ENCODE data around the gene IL20RB.

IL20RB gene, protein sequence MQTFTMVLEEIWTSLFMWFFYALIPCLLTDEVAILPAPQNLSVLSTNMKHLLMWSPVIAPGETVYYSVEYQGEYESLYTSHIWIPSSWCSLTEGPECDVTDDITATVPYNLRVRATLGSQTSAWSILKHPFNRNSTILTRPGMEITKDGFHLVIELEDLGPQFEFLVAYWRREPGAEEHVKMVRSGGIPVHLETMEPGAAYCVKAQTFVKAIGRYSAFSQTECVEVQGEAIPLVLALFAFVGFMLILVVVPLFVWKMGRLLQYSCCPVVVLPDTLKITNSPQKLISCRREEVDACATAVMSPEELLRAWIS

DNA sequence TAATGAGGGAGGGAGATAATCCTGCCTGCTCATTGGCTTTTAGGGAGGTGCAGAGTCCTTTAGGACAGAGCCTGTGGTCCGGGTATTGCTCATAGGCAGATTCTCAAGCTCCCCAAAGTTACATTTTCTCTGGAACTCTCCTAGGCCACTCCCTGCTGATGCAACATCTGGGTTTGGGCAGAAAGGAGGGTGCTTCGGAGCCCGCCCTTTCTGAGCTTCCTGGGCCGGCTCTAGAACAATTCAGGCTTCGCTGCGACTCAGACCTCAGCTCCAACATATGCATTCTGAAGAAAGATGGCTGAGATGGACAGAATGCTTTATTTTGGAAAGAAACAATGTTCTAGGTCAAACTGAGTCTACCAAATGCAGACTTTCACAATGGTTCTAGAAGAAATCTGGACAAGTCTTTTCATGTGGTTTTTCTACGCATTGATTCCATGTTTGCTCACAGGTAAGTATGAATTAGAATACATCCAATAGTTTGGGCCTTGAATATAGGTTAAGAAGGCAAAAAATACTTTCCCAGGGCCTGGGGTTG is at the start of gene IL20RB:
IL20RB (plus strand) TSS at position 233 of the 538 bp plus-strand sequence; CDS start at position 364, 131 bp downstream.
- no peak for DNase-seq (ENCODE audit: low spot score)

DNA sequence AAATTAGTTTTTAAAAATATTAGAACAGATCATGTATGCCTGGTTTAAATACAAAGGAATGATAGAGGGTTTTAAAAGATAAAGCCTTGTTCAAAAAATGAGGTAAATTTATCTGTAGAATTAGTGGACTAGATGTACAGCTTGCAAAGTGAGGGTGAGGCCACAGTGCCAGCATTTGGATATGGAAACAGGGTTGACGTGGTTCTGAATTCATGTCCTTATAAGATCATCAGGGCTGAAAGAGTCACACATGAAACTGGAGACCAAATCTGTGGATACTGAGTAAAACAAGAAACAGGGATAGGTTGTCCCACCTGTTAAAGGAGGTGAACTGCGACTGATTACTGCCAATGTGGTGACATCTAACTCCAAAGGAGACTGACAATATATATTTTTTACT is 49.5 kb upstream of the IL20RB start:
- DNase-seq (ENCODE audit: low spot score) = no peak

DNA sequence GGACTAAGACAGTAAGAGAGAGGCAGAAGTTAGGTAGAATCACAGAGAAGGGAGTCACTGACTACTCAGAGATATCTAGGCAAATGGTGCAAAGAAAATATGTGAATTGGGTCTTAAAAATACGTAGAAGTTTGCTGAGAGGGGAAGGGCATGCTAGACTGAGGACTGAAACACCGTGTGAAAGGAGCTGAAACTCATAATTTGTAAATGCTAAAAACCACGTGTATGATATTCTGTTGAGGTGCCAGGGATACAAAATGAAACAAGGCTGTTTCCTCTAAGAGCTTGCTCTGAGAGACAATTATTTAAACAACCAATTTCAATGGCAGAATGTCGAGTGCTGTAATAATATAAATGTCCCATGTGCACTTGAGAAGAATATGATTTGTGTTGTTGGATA is 48.6 kb upstream of the IL20RB start:
- no peak for DNase-seq (ENCODE audit: low spot score)

DNA sequence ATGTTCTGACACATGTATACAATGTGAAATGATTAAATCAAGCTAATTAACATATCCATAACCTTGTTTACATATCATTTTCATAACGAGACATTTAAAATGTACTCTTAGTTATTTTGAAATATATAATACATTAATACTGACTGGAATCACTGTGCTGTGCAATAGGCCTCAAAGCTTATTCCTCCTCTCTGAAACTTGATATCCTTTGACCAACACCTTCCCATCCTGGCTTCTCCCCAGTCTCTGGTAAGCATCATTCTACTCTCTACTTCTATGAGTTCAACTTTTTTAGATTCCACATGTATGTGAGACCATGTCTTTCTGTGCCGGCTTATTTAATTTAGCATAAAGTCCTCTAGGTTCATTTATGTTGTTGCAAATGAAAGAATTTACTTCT is 47.1 kb upstream of the IL20RB start:
- no peak for DNase-seq (ENCODE audit: low spot score)

DNA sequence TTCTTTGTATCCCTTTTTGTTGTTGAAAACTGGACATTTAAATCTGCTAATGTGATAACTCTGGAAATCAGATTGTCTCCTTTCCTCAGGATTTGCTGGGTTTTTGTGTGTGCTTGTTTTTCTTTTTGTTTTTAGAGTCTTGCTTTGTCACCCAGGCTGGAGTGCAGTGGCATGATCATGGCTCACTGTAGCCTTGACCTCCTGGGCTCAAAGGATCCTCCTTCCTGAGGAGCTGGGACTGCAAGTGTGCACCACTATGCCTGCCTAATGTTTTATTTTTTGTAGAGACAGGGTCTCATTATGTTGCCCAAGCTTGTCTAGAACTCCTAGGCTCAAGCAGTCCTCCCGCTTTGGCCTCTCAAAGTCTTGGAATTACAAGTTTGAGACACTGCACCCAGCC is 44.6 kb upstream of the IL20RB start:
- DNase-seq (ENCODE audit: low spot score) = no peak

DNA sequence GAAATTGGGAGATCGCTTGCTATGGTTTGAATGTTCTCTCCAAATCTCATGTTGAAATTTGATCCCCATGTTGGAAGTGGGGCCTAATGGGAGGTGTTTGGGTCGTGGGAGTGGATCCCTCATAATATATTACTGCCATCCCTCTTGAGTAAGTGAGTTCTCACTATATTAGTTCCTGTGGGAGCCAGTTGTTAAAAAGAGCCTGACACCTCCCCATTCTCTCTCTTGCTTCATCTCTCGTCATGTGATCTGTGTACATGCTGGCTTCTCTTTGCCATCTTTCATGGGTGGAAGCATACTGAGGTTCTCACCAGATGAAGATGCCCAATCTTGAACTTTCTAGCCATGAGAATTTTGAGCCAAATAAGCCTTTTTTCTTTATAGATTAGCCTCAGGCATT is 43.0 kb upstream of the IL20RB start:
- no peak for DNase-seq (ENCODE audit: low spot score)

DNA sequence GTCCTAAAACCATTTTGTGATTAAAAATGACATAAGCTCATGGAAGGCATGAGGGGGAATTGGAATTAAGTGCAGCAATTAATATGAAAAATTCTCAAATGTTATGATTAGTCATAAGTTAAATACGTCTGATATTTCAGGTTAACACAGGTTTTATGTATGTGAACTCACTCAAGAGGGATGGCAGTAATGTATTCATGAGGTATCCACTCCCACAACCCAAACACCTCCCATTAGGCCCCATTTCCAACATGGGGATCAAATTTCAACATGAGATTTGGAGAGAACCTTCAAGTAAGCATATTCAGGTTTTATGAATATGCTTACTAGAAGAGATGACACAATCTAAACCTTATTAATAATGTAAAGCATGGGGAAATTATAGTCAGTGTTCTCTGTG is 41.6 kb upstream of the IL20RB start:
- DNase-seq (ENCODE audit: low spot score) = no peak

DNA sequence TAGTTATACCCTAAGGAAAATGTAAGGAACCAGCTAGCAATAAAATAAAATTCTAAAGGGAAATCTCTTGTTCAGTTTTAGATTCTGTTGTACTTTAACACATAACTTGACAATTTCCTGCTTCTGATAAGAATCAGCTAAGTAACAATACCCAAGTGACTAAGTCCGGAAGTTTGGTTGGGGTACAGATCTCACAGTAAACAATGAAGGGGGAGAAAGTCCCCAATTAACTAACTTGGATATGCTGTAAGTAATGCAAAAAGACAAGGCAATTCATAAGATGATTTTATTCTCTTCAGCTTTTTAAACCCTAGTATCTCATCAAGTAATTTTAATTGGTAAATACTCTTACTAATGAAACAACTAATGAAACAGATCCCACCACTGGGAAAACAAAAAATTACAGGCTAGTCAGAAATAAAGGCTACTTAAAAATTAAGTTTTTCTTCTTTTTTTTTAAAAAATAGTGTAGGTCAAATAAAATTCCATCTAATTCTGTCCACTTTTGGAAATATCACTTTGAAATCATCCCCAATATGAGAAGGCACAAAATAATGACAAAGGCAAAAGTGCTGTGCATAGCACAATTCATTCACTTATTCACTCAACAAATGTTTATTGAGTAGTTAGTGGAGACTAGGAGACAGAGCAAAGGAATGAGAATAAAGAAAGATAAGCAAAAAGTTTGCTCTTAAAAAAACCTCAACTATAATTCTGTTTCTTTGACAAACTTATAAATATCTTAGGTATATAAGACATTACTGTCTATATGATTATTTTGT is 37.8 kb upstream of the IL20RB start:
- no peak for DNase-seq (ENCODE audit: low spot score)

DNA sequence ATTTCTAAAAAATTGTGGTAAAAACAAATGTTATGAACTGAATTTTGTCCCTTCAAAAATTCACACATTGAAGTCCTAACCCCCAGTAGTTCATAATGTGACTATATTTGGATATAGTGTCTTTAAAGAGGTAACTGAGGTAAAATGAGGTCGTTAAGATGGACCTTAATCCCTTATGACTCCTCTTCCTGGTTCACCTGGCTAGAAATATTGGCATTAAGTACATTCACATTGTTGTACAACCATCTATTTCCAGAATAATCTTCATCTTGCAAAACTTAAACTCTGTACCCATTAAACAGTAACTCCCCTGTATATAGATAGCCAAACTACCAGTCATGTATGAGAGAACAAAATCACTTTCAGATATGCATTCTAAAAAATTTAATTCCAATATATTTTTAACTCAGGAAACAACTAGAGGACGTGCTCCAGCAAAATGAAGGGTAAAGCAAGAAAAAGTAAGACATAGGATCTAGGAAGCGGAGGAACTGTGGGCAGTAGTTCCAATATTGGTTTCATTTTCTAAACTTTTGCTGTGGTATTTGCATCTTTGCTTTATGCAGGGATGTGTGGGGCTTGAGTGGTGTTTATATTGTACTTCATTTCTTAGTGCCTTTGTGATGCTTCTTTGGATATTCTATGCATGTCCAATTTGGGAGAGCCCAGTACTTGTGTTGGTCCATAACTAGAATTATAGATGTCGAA is 36.7 kb upstream of the IL20RB start:
- DNase-seq (ENCODE audit: low spot score) = no peak

DNA sequence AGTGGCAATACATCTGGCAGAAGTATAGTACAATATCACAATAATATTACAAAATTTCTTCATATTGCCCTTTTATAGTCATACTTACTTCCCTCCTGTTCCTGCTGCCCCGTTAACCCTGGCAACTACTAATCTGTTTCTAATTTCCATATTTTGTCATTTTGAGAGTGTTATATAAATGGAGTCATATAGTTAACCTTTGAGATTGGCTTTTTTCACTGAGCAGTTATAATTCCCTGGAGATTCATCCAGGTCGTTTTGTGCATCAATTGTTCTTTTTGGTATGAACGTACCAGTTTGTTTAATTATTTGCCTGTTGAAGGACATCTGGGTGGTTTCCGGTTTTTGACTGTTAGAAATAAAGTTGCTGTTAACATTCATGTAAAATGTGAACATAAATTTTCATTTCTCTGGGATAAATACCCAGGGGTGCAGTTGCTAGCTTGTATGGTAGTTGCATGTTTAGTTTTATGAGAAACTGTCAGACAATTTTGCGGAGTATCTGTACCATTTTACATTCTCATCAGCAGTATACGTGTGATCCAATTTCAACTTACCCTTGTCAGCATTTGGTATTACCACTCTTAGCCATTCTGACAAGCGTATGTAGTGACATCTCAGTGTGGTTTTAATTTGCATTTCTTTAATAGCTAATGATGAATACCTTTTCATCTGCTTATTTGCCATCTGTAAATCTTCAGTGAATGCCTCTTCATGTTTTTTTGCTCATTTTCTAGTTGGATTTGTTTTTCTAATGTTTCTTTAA is 32.2 kb upstream of the IL20RB start:
- no peak for DNase-seq (ENCODE audit: low spot score)

DNA sequence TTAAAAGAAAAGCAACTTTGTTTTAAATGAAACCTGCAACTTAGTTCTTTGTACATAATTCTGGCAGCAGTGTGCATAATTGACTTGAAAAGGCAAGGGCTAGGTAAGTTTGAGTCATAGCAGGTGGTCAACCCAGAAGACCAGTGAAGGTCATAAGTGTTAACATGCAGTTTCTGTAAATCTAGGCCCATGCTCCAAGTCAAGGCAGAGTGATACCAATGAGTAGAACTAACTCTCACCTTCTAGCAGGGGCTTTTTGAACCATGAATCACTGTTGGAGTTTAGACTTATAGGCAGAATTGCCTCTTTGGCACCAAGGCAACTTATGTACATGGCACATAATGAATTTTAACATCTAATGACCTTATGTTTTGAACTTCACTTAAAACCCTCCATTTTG is 29.5 kb upstream of the IL20RB start:
- no peak for DNase-seq (ENCODE audit: low spot score)

DNA sequence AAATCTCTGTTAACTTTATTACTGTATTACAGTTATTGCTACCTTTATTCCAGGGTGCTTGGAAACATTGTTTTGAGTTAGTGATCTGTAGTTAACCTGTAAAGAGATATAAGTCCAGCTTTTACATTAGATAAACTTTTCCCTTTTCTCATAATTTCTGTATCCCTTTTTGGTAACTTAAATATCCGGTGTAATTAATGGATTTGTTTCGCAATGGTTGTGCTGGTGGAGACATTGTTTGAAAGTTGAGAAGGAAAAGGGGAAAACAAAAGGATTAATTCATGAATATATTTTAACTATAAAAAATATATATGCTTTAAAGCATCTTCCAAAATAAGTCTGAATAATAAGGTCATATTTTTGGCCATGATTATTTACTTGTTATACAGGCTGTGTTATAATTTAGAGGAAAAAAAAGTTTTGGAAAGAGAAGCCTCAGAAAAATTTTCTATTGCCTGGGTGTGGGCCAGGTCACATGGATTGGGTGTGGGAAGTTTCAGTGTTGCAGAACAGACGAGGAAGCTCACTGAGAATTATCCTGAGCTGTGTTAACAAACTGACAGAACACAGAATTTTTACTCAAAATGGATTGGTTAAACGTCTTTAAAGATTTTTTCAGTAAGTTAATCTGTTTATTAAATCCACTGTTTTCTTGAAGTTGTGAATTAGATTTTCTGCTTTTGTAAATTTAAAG is 27.7 kb upstream of the IL20RB start:
- peak; percentile 17 for DNase-seq (ENCODE audit: low spot score)

DNA sequence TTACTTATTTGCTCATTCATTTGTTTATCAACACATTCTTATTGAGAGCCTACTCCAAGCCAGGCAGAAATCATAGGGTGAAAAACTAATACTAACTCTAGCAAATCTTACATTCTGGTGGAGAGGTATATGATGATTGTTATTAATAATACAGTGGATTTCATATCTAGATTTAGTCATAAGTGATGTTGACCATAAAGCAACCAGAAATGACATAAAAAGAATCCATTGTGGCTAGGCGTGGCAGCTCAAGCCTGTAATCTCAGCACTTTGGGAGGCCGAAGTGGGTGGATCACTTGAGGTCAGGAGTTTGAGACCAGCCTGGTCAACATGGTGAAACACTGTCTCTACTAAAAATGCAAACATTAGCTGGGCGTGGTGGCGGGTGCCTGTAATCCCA is 26.2 kb upstream of the IL20RB start:
- DNase-seq (ENCODE audit: low spot score) = no peak

DNA sequence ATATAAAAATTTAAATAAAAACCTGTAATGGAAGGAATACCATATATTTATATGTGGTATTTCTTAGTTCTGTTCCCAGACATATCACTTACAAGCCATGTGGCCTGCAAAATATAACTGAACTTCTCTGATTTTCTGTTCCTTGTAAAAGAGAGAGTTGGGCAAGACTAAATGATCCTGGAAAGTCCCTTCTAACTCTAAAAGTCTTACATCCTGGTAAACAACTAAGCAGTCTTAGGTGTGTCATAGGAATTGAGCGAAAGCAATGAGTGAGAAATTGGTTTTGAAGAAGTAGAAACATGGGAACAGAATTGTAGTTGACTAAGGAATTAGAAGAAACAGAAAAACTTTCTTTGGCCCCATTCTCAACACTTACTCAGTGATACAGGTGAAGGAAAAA is 25.3 kb upstream of the IL20RB start:
- no peak for DNase-seq (ENCODE audit: low spot score)

DNA sequence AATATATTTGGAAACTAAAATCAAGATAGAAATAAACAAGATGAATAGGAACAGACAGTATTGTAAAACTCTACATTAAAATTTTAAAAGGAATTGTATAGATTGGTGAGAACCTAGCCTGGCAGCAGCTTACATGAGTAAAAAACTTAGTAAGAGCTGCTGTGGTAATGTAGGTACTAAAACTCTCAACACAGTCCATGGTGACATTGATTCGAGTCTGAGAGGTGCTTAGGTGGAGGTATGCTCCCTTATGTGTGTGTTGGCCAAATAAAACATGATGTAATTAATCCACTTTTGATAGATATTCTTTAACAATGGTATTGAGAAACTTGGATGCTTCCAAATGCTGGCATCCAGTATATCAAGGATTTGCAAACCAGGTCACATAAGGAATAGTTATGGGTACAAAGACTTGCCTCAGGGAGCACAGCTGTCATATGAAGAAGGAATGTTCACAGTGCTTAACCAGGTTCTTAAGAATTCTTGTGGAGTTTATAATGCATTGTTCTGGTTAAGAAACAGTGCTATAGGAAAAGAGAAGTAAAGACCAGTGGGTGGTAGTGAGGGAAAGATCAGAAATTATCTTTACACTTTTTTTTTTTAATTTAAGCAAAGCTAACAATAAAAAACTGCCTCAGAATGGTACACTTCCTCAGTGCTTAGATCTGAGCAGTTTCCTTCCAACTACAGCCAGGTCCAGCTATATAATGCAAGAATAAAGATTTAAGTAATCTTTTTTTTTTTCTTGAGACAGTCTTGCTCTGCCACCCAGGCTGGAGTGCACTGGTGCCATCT is 24.6 kb upstream of the IL20RB start:
- DNase-seq (ENCODE audit: low spot score) = no peak

DNA sequence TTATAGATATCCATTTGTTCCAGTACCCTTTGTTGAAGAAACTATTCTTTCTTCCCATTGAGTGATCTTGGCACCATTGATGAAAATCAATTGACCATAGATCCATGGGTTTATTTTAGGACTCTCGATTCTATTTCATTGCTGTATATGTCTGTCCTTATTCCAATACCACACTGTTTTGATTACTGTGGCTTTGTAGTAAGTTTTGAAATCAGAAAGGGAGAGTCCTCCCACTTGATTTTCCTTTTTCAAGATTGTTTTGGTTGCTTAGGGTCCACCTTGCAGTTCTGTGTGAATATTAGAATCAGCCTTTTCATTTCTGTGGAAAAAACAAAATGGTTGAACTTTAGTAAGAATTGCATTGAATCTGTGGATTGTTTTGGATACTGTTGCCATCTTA is 20.6 kb upstream of the IL20RB start:
- DNase-seq (ENCODE audit: low spot score) = no peak

DNA sequence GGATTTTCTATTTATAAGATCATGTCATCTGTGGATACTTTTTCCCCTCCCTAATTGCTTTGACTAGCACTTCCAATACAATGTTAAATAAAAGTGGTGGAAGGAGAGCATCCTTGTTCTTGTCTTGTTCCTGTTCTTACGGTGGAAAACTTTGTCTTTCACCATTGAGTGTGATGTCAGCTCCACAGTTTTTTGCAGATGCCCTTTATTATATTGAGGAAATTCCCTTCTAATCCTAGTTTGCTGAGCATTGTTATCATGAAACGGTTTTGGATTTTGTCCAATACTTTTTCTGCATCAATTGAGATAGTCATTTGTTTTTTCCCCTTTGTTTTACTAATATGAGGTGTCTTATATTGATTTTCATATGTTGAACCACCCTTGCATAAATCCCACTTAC is 19.9 kb upstream of the IL20RB start:
- DNase-seq (ENCODE audit: low spot score) = no peak

DNA sequence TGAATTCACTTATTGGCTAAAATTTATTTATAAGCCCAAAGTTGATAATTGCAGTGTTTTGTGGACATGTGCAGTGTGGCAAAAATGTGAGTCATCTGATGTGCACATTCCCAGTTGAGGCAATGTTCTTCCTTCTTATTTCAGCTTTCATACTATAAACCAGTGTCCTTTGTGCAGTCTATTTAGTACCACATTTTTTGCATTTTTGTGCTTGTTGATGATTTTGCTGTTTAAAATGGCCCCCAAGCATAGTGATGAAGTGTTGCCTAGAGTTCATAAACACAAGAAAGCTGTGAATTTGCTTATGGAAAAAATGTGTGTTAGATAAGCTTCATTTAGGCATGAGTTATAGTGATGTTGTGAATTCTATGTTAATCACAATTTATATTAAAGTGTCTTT is 19.4 kb upstream of the IL20RB start:
- DNase-seq (ENCODE audit: low spot score) = no peak

DNA sequence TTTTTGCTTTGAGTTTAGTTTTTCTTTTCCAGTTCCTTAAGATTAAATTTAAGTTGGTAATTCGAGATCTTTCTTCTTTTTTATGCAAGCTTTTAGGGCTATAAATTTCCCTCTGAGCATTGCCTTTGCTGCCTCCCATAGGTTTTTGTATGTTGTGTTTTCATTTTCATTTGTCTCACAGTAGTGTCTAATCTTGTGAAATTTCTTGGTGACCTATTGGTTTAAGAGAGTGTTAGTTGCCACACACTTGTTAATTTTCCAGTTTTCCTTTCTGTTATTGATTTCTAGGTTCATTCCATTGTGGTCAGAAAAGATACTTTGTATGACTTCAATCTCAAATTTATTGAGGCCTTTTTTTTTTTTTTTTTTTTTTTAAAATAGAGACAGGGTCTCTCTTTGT is 18.3 kb upstream of the IL20RB start:
- DNase-seq (ENCODE audit: low spot score) = no peak

DNA sequence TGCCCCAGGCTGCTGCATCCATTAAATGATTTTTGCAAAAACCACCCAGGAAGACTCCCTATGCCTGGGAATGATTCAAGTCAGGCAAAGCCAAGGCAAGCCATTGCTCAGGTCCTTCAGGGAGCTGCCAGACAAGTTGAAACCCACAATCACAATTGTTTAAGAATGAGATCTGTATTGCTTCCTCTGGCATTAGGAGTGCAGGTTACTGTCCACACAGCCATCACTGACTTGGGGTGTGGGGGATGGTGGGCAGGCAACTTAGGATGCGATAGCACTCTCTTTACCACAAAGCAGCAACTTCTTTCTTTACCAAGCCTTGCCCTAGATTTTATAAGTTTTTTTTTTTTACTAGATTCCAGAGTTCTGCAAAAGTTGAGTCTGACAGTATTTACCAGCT is 15.0 kb upstream of the IL20RB start:
- DNase-seq (ENCODE audit: low spot score) = no peak

DNA sequence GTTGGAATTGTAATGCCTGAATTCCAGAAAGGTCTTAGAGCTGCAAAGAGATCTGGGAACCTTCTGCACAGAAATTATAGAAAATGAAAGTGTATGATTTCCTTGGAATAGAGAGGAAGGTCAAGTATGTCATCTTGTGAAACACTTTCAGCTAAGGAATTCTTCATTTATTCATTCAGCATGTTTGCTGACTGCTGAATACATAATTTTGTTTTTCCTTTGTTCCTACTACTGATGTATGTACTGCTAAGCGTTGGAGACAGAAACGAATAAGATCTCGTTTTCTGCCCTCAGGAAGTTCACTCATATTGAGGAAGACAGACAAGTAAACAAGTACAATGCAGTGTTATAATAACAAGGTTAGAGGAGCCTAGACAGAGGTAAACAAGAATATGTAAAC is 14.3 kb upstream of the IL20RB start:
- no peak for DNase-seq (ENCODE audit: low spot score)
